Erythroblast (primary cell): Measurements from ENCODE around the gene PRKCE.
"Not testable (repeated sequence)": the region's sequence is repeated elsewhere in the genome, so short reads cannot be mapped to it uniquely, and the experiment has no call there.

ENCODE experiments used
- DNase-seq, 2 experiments: peaks; one replicate each; lab custom pipeline; 2025; lab: John Stamatoyannopoulos, UW
- GATA1 ChIP-seq: IDR thresholded peaks from 2 replicates; pipeline ENCODE4 v1.6.1; 2011; ENCODE audit warnings: low read depth, mild to moderate bottlenecking, control low read depth, low read length, moderate library complexity
- POLR2A ChIP-seq: IDR thresholded peaks from 2 replicates; pipeline ENCODE4 v1.6.1; 2011; ENCODE audit warnings: mild to moderate bottlenecking, low read length

PRKCE gene

GRCh38 chr2:45690231-45690630 is 38.8 kb downstream of the PRKCE start:
- no peak for DNase-seq
- no peak for TF ChIP-seq POLR2A
- TF ChIP-seq GATA1: no peak

GRCh38 chr2:45691171-45691999 is 39.9 kb downstream of the PRKCE start:
- DNase-seq: no peak
- no peak for TF ChIP-seq GATA1
- TF ChIP-seq POLR2A: no peak

- TF ChIP-seq GATA1 (no peak), POLR2A (no peak)
- DNase-seq: no peak
Measured at GRCh38 chr2:45692566-45692965, 41.1 kb downstream of the PRKCE start.

GRCh38 chr2:45695480-45696007 is 44.1 kb downstream of the PRKCE start:
- DNase-seq: not testable (repeated sequence)

GRCh38 chr2:45696708-45697107 is 45.2 kb downstream of the PRKCE start:
- TF ChIP-seq POLR2A (no peak), GATA1 (no peak)
- no peak for DNase-seq

- TF ChIP-seq GATA1 (no peak), POLR2A (no peak)
- DNase-seq: no peak
Measured at GRCh38 chr2:45697190-45697589, 45.7 kb downstream of the PRKCE start.

GRCh38 chr2:45698554-45698953 is 47.1 kb downstream of the PRKCE start:
- TF ChIP-seq GATA1 (no peak), POLR2A (no peak)
- DNase-seq: no peak

GRCh38 chr2:45699032-45699658 is 47.7 kb downstream of the PRKCE start:
- TF ChIP-seq POLR2A (no peak), GATA1 (no peak)
- DNase-seq: no peak

- peak in 1 of 2 experiments; percentile 3 for DNase-seq
- TF ChIP-seq POLR2A (no peak), GATA1 (no peak)
Measured at GRCh38 chr2:45700407-45701013, 49.0 kb downstream of the PRKCE start.

GRCh38 chr2:45705233-45705632 is 53.8 kb downstream of the PRKCE start:
- no peak for DNase-seq
- no peak for TF ChIP-seq GATA1
- no peak for TF ChIP-seq POLR2A

GRCh38 chr2:45706033-45706432 is 54.6 kb downstream of the PRKCE start:
- TF ChIP-seq GATA1: no peak
- no peak for TF ChIP-seq POLR2A
- no peak for DNase-seq

- TF ChIP-seq GATA1 (no peak), POLR2A (no peak)
- DNase-seq: no peak
Measured at GRCh38 chr2:45707006-45707405, 55.5 kb downstream of the PRKCE start.

GRCh38 chr2:45707661-45708060 is 56.2 kb downstream of the PRKCE start:
- DNase-seq: no peak
- TF ChIP-seq POLR2A (no peak), GATA1 (no peak)

GRCh38 chr2:45708501-45708900 is 57.0 kb downstream of the PRKCE start:
- no peak for DNase-seq
- no peak for TF ChIP-seq POLR2A
- no peak for TF ChIP-seq GATA1
